CD4-positive, alpha-beta T cell treated with Interleukin-1 beta for 1 hour (primary cell): Measurements from ENCODE around the gene RALGAPB.
"Not testable (repeated sequence)": the region's sequence is repeated elsewhere in the genome, so short reads cannot be mapped to it uniquely, and the experiment has no call there.

Experiments used
- DNase-seq, 2 donors: peaks; one replicate each; pipeline ENCODE4 v3.0.0-alpha.2; 2020 to 2022

RALGAPB gene

GRCh38 chr20:38586181-38586525 is 113.5 kb downstream of the RALGAPB start:
- DNase-seq = no peak

- no peak for DNase-seq
Measured at GRCh38 chr20:38588303-38588702, 115.7 kb downstream of the RALGAPB start.

- DNase-seq = no peak
Measured at GRCh38 chr20:38589351-38589750, 116.7 kb downstream of the RALGAPB start.

- no peak for DNase-seq
Measured at GRCh38 chr20:38589967-38590675, 117.5 kb downstream of the RALGAPB start.

- DNase-seq = no peak
Measured at GRCh38 chr20:38590676-38591473, 118.2 kb downstream of the RALGAPB start.

GRCh38 chr20:38591474-38592410 is 119.1 kb downstream of the RALGAPB start:
- DNase-seq = no peak

GRCh38 chr20:38592411-38592790 is 119.8 kb downstream of the RALGAPB start:
- DNase-seq = not testable (repeated sequence)

- not testable (repeated sequence) for DNase-seq
Measured at GRCh38 chr20:38594281-38594680, 121.6 kb downstream of the RALGAPB start.

- not testable (repeated sequence) for DNase-seq
Measured at GRCh38 chr20:38595886-38596285, 123.2 kb downstream of the RALGAPB start.

- DNase-seq = no peak
Measured at GRCh38 chr20:38599410-38599882, 126.8 kb downstream of the RALGAPB start.

GRCh38 chr20:38600057-38600456 is 127.4 kb downstream of the RALGAPB start:
- no peak for DNase-seq

- DNase-seq = no peak
Measured at GRCh38 chr20:38601216-38602184, 128.9 kb downstream of the RALGAPB start, which contains the start of gene ARHGAP40. TSS of gene ARHGAP40 (plus strand) at chr20:38601809.

- no peak for DNase-seq
Measured at GRCh38 chr20:38602185-38602581, 129.5 kb downstream of the RALGAPB start.

GRCh38 chr20:38603286-38603685 is 130.6 kb downstream of the RALGAPB start:
- DNase-seq = no peak

GRCh38 chr20:38604873-38605303 is 132.2 kb downstream of the RALGAPB start:
- no peak for DNase-seq

GRCh38 chr20:38607351-38607750 is 134.7 kb downstream of the RALGAPB start:
- no peak for DNase-seq

- DNase-seq = no peak
Measured at GRCh38 chr20:38608188-38608587, 135.5 kb downstream of the RALGAPB start.

- DNase-seq = no peak
Measured at GRCh38 chr20:38609815-38610214, 137.2 kb downstream of the RALGAPB start.

- no peak for DNase-seq
Measured at GRCh38 chr20:38610521-38610920, 137.9 kb downstream of the RALGAPB start.

- DNase-seq = no peak
Measured at GRCh38 chr20:38612751-38613515, 140.3 kb downstream of the RALGAPB start.

- DNase-seq = no peak
Measured at GRCh38 chr20:38615283-38615682, 142.6 kb downstream of the RALGAPB start.
